Measurements from ENCODE around the gene FMC1.
"Not testable (repeated sequence)": the region's sequence is repeated elsewhere in the genome, so short reads cannot be mapped to it uniquely, and the experiment has no call there.

FMC1 gene

GRCh38 chr7:139341776-139342226 lies 664 bp downstream of the FMC1 start:
- DNase-seq = no peak

- no peak for DNase-seq
Measured at GRCh38 chr7:139345042-139345441, 3.9 kb downstream of the FMC1 start.

- no peak for DNase-seq
Measured at GRCh38 chr7:139351027-139351426, 9.9 kb downstream of the FMC1 start.

GRCh38 chr7:139354729-139355128 lies 13.6 kb downstream of the FMC1 start:
- DNase-seq = no peak

- DNase-seq = no peak
Measured at GRCh38 chr7:139355320-139355719, 14.2 kb downstream of the FMC1 start.

- not testable (repeated sequence) for DNase-seq
Measured at GRCh38 chr7:139357729-139358506, 16.8 kb downstream of the FMC1 start.

- peak; percentile 38 for DNase-seq
Measured at GRCh38 chr7:139358541-139359365, 17.6 kb downstream of the FMC1 start.

GRCh38 chr7:139359366-139360209 lies 18.5 kb downstream of the FMC1 start, which contains the start of gene LUC7L2:
TSS of gene LUC7L2 (plus strand) at chr7:139359894. CDS start at chr7:139360262, 368 bp downstream.
- DNase-seq = peak; percentile 99

GRCh38 chr7:139360210-139360947 lies 19.2 kb downstream of the FMC1 start:
- peak; percentile 98 for DNase-seq

- no peak for DNase-seq
Measured at GRCh38 chr7:139360948-139361307, 19.8 kb downstream of the FMC1 start.

- no peak for DNase-seq
Measured at GRCh38 chr7:139361523-139361922, 20.4 kb downstream of the FMC1 start.

GRCh38 chr7:139362302-139362701 lies 21.2 kb downstream of the FMC1 start:
- DNase-seq = no peak

GRCh38 chr7:139362981-139363380 lies 21.8 kb downstream of the FMC1 start:
- DNase-seq = no peak

GRCh38 chr7:139365336-139365735 lies 24.2 kb downstream of the FMC1 start:
- DNase-seq = no peak

- no peak for DNase-seq
Measured at GRCh38 chr7:139366400-139366799, 25.3 kb downstream of the FMC1 start.

GRCh38 chr7:139367438-139368155 lies 26.5 kb downstream of the FMC1 start:
- no peak for DNase-seq

- DNase-seq = no peak
Measured at GRCh38 chr7:139370301-139370942, 29.3 kb downstream of the FMC1 start.

- DNase-seq = no peak
Measured at GRCh38 chr7:139370943-139371313, 29.8 kb downstream of the FMC1 start.

GRCh38 chr7:139374246-139374645 lies 33.1 kb downstream of the FMC1 start:
- no peak for DNase-seq

- DNase-seq = no peak
Measured at GRCh38 chr7:139382439-139382838, 41.3 kb downstream of the FMC1 start.

- no peak for DNase-seq
Measured at GRCh38 chr7:139384611-139385010, 43.5 kb downstream of the FMC1 start.

Data from stimulated activated CD4-positive, alpha-beta T cell treated with anti-CD3 and anti-CD28 coated beads, Interleukin-4, amount 100 ng/mL, for 1 hour (primary cell).